ENCODE measurements around the gene LMO7. TPM values are rescaled to one million over a fixed set of nuclear protein-coding genes. Genes with fewer than 3 reads are reported as not detected.
"Not testable (repeated sequence)": the region's sequence is repeated elsewhere in the genome, so short reads cannot be mapped to it uniquely, and the experiment has no call there.

Gene LMO7
- total and polyA plus RNA-seq, 2 donors from 2014 or later, result 44.0 to 138 TPM

DNA sequence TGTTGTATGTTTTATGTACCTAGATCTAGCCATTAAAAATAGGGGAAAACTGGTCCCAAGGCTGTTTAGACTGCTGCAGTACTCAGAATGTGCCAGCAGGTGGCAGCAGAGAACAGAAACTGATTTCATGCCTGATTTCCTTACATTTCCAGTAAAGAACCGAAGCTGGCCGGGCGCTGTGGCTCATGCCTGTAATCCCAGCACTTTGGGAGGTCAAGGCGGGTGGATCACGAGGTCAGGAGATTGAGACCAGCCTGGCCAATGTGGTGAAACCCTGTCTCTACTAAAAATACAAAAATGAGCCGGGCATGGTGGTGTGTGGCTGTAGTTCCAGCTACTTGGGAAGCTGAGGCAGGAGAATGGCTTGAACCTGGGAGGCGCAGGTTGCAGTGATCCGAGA, 59.8 kb downstream of the LMO7 start:
- FAIRE-seq, result peak; percentile 64
- H3K27ac ChIP-seq (ENCODE audit: low read depth in 2 of 2, low read length in 2 of 2); H3K9ac ChIP-seq (ENCODE audit: low read length in 3 of 3); H3K4me1 ChIP-seq (ENCODE audit: control insufficient read depth in 2 of 3, insufficient read depth in 2 of 3, low read depth in 1 of 3, low read length in 3 of 3); H3K4me3 ChIP-seq (ENCODE audit: low read length in 3 of 3); H3K36me3 ChIP-seq (ENCODE audit: control insufficient read depth in 2 of 3, insufficient read depth in 3 of 3, low read length in 3 of 3); H3K27me3 ChIP-seq (ENCODE audit: control insufficient read depth, insufficient read depth, low read length); H3K9me3 ChIP-seq (ENCODE audit: control insufficient read depth in 2 of 3, insufficient read depth in 1 of 3, low read length in 3 of 3); intact Hi-C loops (cut with DNase I): not testable (repeated sequence)
- peak; percentile 80 to 88 (median 86) for DNase-seq
- TF ChIP-seq, protein P1, sequence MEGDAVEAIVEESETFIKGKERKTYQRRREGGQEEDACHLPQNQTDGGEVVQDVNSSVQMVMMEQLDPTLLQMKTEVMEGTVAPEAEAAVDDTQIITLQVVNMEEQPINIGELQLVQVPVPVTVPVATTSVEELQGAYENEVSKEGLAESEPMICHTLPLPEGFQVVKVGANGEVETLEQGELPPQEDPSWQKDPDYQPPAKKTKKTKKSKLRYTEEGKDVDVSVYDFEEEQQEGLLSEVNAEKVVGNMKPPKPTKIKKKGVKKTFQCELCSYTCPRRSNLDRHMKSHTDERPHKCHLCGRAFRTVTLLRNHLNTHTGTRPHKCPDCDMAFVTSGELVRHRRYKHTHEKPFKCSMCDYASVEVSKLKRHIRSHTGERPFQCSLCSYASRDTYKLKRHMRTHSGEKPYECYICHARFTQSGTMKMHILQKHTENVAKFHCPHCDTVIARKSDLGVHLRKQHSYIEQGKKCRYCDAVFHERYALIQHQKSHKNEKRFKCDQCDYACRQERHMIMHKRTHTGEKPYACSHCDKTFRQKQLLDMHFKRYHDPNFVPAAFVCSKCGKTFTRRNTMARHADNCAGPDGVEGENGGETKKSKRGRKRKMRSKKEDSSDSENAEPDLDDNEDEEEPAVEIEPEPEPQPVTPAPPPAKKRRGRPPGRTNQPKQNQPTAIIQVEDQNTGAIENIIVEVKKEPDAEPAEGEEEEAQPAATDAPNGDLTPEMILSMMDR (IDR thresholded peaks at IDR 0.05; ENCODE audit: borderline replicate concordance, extremely low read depth, insufficient read depth), result peak; percentile 100

DNA sequence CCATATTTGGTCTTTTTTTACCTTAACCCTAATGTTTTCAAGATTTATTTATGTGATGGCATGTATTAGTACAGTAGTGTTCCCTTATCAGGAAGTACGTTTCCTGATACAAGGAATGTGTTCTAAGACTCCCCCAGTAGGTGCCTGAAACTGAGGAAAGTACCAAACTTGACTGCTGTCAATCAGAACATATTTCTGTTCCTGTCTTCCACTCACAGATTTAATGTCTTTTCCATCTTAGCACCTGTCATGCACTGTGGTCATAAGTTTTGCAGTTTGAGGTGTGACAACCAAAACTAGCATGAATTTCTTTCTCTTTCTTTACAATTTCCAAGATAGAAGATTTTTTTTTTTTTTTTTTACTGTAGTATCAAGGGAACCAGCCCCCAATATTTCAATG, 62.9 kb downstream of the LMO7 start:
- no peaks in the 10 kb centered on the region for H3K36me3 ChIP-seq (ENCODE audit: control insufficient read depth in 2 of 3, insufficient read depth in 3 of 3, low read length in 3 of 3)
- DNase-seq (no peak), FAIRE-seq (no peak)
- H3K4me1 ChIP-seq (ENCODE audit: control insufficient read depth in 2 of 3, insufficient read depth in 2 of 3, low read depth in 1 of 3, low read length in 3 of 3), result peaks cover 0 to 4% (median 2%) of the 10 kb centered on the region in 3 donors
- no peaks in the 10 kb centered on the region for H3K9me3 ChIP-seq (ENCODE audit: control insufficient read depth in 2 of 3, insufficient read depth in 1 of 3, low read length in 3 of 3)
- H3K4me3 ChIP-seq (ENCODE audit: low read length in 3 of 3), result no peak overlapping the region
- intact Hi-C loops (cut with DNase I), result no loop called here
- no peaks in the 10 kb centered on the region for H3K27me3 ChIP-seq (ENCODE audit: control insufficient read depth, insufficient read depth, low read length)
- no peak overlapping the region for H3K27ac ChIP-seq (ENCODE audit: low read depth in 2 of 2, low read length in 2 of 2)
- no peak overlapping the region for H3K9ac ChIP-seq (ENCODE audit: low read length in 3 of 3)
- TF ChIP-seq, protein P1 (IDR thresholded peaks at IDR 0.05; ENCODE audit: borderline replicate concordance, extremely low read depth, insufficient read depth), result no peak

DNA sequence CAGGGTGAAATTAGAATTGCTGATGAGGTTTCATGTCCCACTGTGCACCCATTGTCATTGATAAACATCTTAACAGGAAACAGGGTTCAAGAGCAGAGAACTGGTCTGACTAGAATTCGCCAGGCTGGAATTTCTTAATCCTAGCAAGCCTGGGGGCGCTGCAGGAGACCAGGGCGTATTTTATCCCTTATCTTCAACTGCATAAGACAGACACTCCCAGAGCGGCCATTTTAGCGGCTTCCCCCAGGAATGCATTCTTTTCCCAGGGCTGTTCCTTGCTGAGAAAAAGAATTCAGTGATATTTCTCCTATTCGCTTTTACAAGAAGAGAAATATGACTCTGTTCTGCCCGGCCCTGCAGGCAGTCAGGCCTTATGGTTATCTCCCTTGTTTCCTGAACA, 63.6 kb downstream of the LMO7 start:
- intact Hi-C loops (cut with DNase I); FAIRE-seq; H3K36me3 ChIP-seq (ENCODE audit: control insufficient read depth in 2 of 3, insufficient read depth in 3 of 3, low read length in 3 of 3); H3K4me1 ChIP-seq (ENCODE audit: control insufficient read depth in 2 of 3, insufficient read depth in 2 of 3, low read depth in 1 of 3, low read length in 3 of 3); DNase-seq; H3K9me3 ChIP-seq (ENCODE audit: control insufficient read depth in 2 of 3, insufficient read depth in 1 of 3, low read length in 3 of 3); H3K27me3 ChIP-seq (ENCODE audit: control insufficient read depth, insufficient read depth, low read length); H3K27ac ChIP-seq (ENCODE audit: low read depth in 2 of 2, low read length in 2 of 2); H3K4me3 ChIP-seq (ENCODE audit: low read length in 3 of 3); H3K9ac ChIP-seq (ENCODE audit: low read length in 3 of 3): not testable (repeated sequence)

DNA sequence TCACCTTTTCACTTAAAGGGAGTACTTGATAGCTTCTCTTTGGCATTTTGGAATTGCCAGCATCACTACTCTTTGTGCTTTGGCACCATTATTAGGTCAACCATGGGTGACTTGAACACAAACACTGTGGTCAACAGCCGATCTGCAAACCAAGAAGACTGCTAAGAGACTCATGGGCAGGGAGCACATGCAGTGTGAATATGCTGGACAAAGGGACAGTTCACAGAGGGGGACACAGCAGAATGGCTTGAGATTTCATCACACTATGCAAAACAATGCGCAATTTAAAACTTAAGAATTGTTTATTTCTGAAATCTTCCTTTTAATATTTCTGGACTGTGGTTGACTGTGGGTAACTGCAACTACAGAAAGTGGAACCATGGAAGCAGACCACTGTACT, 64.4 kb downstream of the LMO7 start:
- H3K9ac ChIP-seq (ENCODE audit: low read length in 3 of 3), result no peak overlapping the region
- no peaks in the 10 kb centered on the region for H3K9me3 ChIP-seq (ENCODE audit: control insufficient read depth in 2 of 3, insufficient read depth in 1 of 3, low read length in 3 of 3)
- H3K4me3 ChIP-seq (ENCODE audit: low read length in 3 of 3), result no peak overlapping the region
- H3K4me1 ChIP-seq (ENCODE audit: control insufficient read depth in 2 of 3, insufficient read depth in 2 of 3, low read depth in 1 of 3, low read length in 3 of 3), result peaks cover 0 to 4% (median 2%) of the 10 kb centered on the region in 3 donors
- H3K27me3 ChIP-seq (ENCODE audit: control insufficient read depth, insufficient read depth, low read length), result no peaks in the 10 kb centered on the region
- intact Hi-C loops (cut with DNase I), result no loop called here
- FAIRE-seq, result no peak
- TF ChIP-seq, protein P1 (IDR thresholded peaks at IDR 0.05; ENCODE audit: borderline replicate concordance, extremely low read depth, insufficient read depth), result no peak
- DNase-seq, result no peak
- no peak overlapping the region for H3K27ac ChIP-seq (ENCODE audit: low read depth in 2 of 2, low read length in 2 of 2)
- H3K36me3 ChIP-seq (ENCODE audit: control insufficient read depth in 2 of 3, insufficient read depth in 3 of 3, low read length in 3 of 3), result no peaks in the 10 kb centered on the region
